ENCODE results near the gene NOS1. TPM values are rescaled to one million over a fixed set of nuclear protein-coding genes. Genes with fewer than 3 reads are reported as not detected.

NOS1 gene
- total RNA-seq, 1 experiment from 2014 or later = 2.3 TPM

DNA sequence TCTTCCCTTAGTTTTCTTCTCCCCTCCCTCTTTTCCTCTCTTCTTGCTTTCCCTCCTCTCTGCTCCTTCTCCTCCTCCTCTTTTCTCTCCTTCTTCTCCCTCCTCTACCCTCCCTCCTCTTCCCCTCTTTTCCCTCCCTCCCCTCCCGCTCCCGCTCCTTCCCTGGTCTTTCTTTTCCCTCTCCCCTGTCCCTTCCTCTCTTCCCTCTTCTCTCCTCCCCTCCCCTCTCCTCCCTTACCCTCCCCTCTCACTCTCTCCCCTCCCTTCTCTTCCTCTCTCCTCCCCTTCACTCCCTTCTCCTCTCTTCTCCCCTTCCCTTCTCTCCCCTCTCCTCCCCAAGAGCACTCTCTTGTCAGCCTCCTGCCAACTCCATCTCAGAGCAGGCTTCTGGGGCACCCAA, 153.8 kb downstream of the NOS1 start:
- TF ChIP-seq, protein P1, sequence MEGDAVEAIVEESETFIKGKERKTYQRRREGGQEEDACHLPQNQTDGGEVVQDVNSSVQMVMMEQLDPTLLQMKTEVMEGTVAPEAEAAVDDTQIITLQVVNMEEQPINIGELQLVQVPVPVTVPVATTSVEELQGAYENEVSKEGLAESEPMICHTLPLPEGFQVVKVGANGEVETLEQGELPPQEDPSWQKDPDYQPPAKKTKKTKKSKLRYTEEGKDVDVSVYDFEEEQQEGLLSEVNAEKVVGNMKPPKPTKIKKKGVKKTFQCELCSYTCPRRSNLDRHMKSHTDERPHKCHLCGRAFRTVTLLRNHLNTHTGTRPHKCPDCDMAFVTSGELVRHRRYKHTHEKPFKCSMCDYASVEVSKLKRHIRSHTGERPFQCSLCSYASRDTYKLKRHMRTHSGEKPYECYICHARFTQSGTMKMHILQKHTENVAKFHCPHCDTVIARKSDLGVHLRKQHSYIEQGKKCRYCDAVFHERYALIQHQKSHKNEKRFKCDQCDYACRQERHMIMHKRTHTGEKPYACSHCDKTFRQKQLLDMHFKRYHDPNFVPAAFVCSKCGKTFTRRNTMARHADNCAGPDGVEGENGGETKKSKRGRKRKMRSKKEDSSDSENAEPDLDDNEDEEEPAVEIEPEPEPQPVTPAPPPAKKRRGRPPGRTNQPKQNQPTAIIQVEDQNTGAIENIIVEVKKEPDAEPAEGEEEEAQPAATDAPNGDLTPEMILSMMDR (conservative IDR thresholded peaks at IDR 0.05) = no peak
- Histone ChIP-seq H2BK15ac (ENCODE audit: low read depth, low read length) (no peak overlapping the region), H3K79me2 (ENCODE audit: insufficient read depth, low read length) (no peaks in the 10 kb centered on the region), H3K27ac (ENCODE audit: insufficient read length, low read depth, low read length) (no peak overlapping the region), H2BK12ac (ENCODE audit: insufficient read length, low read depth, low read length) (no peak overlapping the region), H3K23me2 (ENCODE audit: insufficient read length, low read depth, low read length, poor library complexity, severe bottlenecking) (no peaks in the 10 kb centered on the region), H3K4me2 (ENCODE audit: insufficient read depth, insufficient read length, low read length) (no peak overlapping the region), H3K4me1 (ENCODE audit: insufficient read depth, low read length) (no peaks in the 10 kb centered on the region; the same call in 1 of the 2 replicates), H4K91ac (ENCODE audit: insufficient read length, low read depth, low read length) (no peak overlapping the region), H4K20me1 (ENCODE audit: control insufficient read depth, insufficient read depth, insufficient read length) (no peaks in the 10 kb centered on the region), H2BK20ac (ENCODE audit: low read depth, low read length, poor library complexity, severe bottlenecking) (no peak overlapping the region), H3K14ac (ENCODE audit: insufficient read depth, low read length) (no peak overlapping the region), H3K23ac (ENCODE audit: insufficient read length, low read depth, low read length) (no peak overlapping the region), H4K8ac (replicated peaks; ENCODE audit: insufficient read length, low read depth, low read length) (no peak overlapping the region), H4K5ac (ENCODE audit: insufficient read length, low read depth, low read length) (no peak overlapping the region), H3K4ac (ENCODE audit: low read depth, low read length) (no peak overlapping the region), H3K9ac (ENCODE audit: extremely low read depth, insufficient read length, low read length) (no peak overlapping the region), H2AK5ac (ENCODE audit: insufficient read length, low read length) (no peak overlapping the region), H2BK120ac (ENCODE audit: low read depth, low read length, poor library complexity, severe bottlenecking) (no peak overlapping the region), H3K9me3 (ENCODE audit: control insufficient read depth, low read depth, low read length) (no peaks in the 10 kb centered on the region), H3K79me1 (ENCODE audit: insufficient read depth, low read depth, low read length, poor library complexity, severe bottlenecking) (no peaks in the 10 kb centered on the region), H2BK5ac (ENCODE audit: insufficient read length, low read length) (no peak overlapping the region), H2AFZ (ENCODE audit: low read length) (no peak overlapping the region), H3T11ph (ENCODE audit: low read length) (no peak overlapping the region), H3K56ac (ENCODE audit: insufficient read length, low read depth, low read length) (no peak overlapping the region), H3K18ac (ENCODE audit: insufficient read length, low read depth, low read length) (no peak overlapping the region), H3K27me3 (ENCODE audit: insufficient read depth, low read length) (no peaks in the 10 kb centered on the region)
- no peak for DNase-seq
- Mint-ChIP-seq H3K9me3 (no peaks in the 10 kb centered on the region), H3K4me3 (peak overlapping the region in 1 of 2 experiments; percentile 53; a peak in 1 of 5 replicates), H3K36me3 (ENCODE audit: insufficient read depth in 1 of 3, low read depth in 3 of 3) (no peaks in the 10 kb centered on the region), H3K27me3 (ENCODE audit: low read depth) (peaks cover 6% of the 10 kb centered on the region), H3K4me1 (peaks cover 7 to 23% of the 10 kb centered on the region in 2 experiments), H3K27ac (no peak overlapping the region; a peak in 1 of 7 replicates)
- WGBS (ENCODE audit: extremely low coverage, insufficient read length, low lambda C conversion rate) = no CpG with 5 or more reads among the region's 2 CpGs
